SW480 (cell line): ENCODE measurements around the gene APBB3.
"Not testable (repeated sequence)": the region's sequence is repeated elsewhere in the genome, so short reads cannot be mapped to it uniquely, and the experiment has no call there.

Source experiments
- DNase-seq: peaks from one replicate; pipeline ENCODE4 v3.0.0-alpha.2; 2016; ENCODE audit warnings: low spot score

Gene APBB3

GRCh38 chr5:140564196-140565023 is at the start of gene APBB3, which contains the start of gene SLC35A4:
APBB3 (minus strand) TSS chr5:140564598; CDS start chr5:140564245, 353 bp downstream.
SLC35A4 (plus strand) TSS chr5:140564828; CDS start chr5:140567170, 2,342 bp downstream.
- DNase-seq: peak; percentile 99

- DNase-seq: no peak
These were observed 46.7 kb upstream of the APBB3 start for GRCh38 chr5:140611020-140611521.

GRCh38 chr5:140609126-140609525 is 44.7 kb upstream of the APBB3 start:
- no peak for DNase-seq

GRCh38 chr5:140608722-140609121 is 44.3 kb upstream of the APBB3 start:
- no peak for DNase-seq

GRCh38 chr5:140607031-140607430 is 42.6 kb upstream of the APBB3 start:
- no peak for DNase-seq

- DNase-seq: no peak
These were observed 41.5 kb upstream of the APBB3 start for GRCh38 chr5:140605879-140606278.

- DNase-seq: no peak
These were observed 39.3 kb upstream of the APBB3 start for GRCh38 chr5:140603734-140604133.

GRCh38 chr5:140603446-140603698 is 39.0 kb upstream of the APBB3 start:
- DNase-seq: not testable (repeated sequence)

- DNase-seq: no peak
These were observed 37.7 kb upstream of the APBB3 start for GRCh38 chr5:140602147-140602546.

- no peak for DNase-seq
These were observed 35.7 kb upstream of the APBB3 start for GRCh38 chr5:140600096-140600495.

GRCh38 chr5:140598836-140599235 is 34.4 kb upstream of the APBB3 start:
- no peak for DNase-seq

- no peak for DNase-seq
These were observed 31.9 kb upstream of the APBB3 start for GRCh38 chr5:140596321-140596741.

GRCh38 chr5:140595538-140596300 is 31.3 kb upstream of the APBB3 start:
- no peak for DNase-seq

- no peak for DNase-seq
These were observed 29.8 kb upstream of the APBB3 start for GRCh38 chr5:140594169-140594568.

GRCh38 chr5:140593070-140593469 is 28.7 kb upstream of the APBB3 start:
- DNase-seq: not testable (repeated sequence)

GRCh38 chr5:140591747-140592372 is 27.5 kb upstream of the APBB3 start:
- no peak for DNase-seq

GRCh38 chr5:140590861-140591260 is 26.5 kb upstream of the APBB3 start:
- no peak for DNase-seq

- DNase-seq: no peak
These were observed 24.1 kb upstream of the APBB3 start for GRCh38 chr5:140588311-140589070.

- no peak for DNase-seq
These were observed 23.1 kb upstream of the APBB3 start for GRCh38 chr5:140587495-140587894.

GRCh38 chr5:140579188-140579747 is 14.9 kb upstream of the APBB3 start:
- not testable (repeated sequence) for DNase-seq

- DNase-seq: no peak
These were observed 12.4 kb upstream of the APBB3 start for GRCh38 chr5:140576776-140577201.

GRCh38 chr5:140575309-140575708 is 10.9 kb upstream of the APBB3 start:
- no peak for DNase-seq
